Natural killer cell (primary cell): Measurements from ENCODE around the gene SFRP2. TPM values are rescaled to one million over a fixed set of nuclear protein-coding genes. Genes with fewer than 3 reads are reported as not detected.

Experiments
- ATAC-seq, 3 donors: fragments of 150-1000 bp in 2 of 3; fragments of 200-7000 bp in 1 of 3; cut with Tn5 transposase; 1 replicate in 1 of 3; 2 replicates in 2 of 3; pipeline ENCODE4 v1.10.0; 2021; ENCODE audit warnings: mild to moderate bottlenecking in 2 of 3, moderate library complexity in 2 of 3
- DNase-seq, 2 donors: peaks; one replicate each; pipeline versions ENCODE4 v3.0.0 to v3.0.0-alpha.2; 2013 to 2021; ENCODE audit warnings: mixed read lengths in 1 of 2
- H3K27ac ChIP-seq: one replicate; pipeline ENCODE4 v1.5.1; 2013; ENCODE audit warnings: mild to moderate bottlenecking, low read length
- H3K27me3 ChIP-seq: one replicate; pipeline ENCODE4 v1.6.1; 2013; ENCODE audit warnings: low read length; ENCODE audit not compliant: control insufficient read depth, insufficient read depth
- H3K36me3 ChIP-seq: one replicate; pipeline ENCODE4 v1.6.1; 2013; ENCODE audit warnings: low read length; ENCODE audit not compliant: control insufficient read depth, insufficient read depth
- H3K4me1 ChIP-seq: one replicate; pipeline ENCODE4 v1.6.1; 2013; ENCODE audit warnings: low read length; ENCODE audit not compliant: control insufficient read depth, insufficient read depth
- H3K4me3 ChIP-seq: one replicate; pipeline ENCODE4 v1.5.1; 2013; ENCODE audit warnings: low read length
- H3K9me3 ChIP-seq: one replicate; pipeline ENCODE4 v1.6.1; 2013; ENCODE audit warnings: low read length; ENCODE audit not compliant: control insufficient read depth, insufficient read depth
- H3K27ac Mint-ChIP-seq, 2 donors: one replicate each; pipeline ENCODE4 v1.8.0; 2022; ENCODE audit warnings: mild to moderate bottlenecking in 2 of 2, mixed read lengths in 2 of 2, moderate library complexity in 1 of 2
- H3K27me3 Mint-ChIP-seq, 2 donors: one replicate each; pipeline ENCODE4 v1.8.0; 2022; ENCODE audit warnings: low read depth in 2 of 2, mixed read lengths in 2 of 2
- H3K36me3 Mint-ChIP-seq: one replicate; pipeline ENCODE4 v1.8.0; 2022; ENCODE audit warnings: mixed read lengths
- H3K4me1 Mint-ChIP-seq, 2 donors: one replicate each; pipeline ENCODE4 v1.8.0; 2022; ENCODE audit warnings: mixed read lengths in 2 of 2
- H3K4me3 Mint-ChIP-seq: one replicate; pipeline ENCODE4 v1.8.0; 2022; ENCODE audit warnings: mild to moderate bottlenecking, moderate library complexity, mixed read lengths
- H3K9me3 Mint-ChIP-seq, 2 donors: one replicate each; pipeline ENCODE4 v1.8.0; 2022; ENCODE audit warnings: mixed read lengths in 2 of 2
- CTCF ChIP-seq: fragments of 200-600 bp; IDR thresholded peaks from one replicate; pipeline ENCODE4 v1.8.0; 2022; ENCODE audit warnings: antibody characterized with exemption
- WGBS: methylation state at CpG from one replicate; pipeline ENCODE4 v1.1.7; 2013; ENCODE audit warnings: missing lambda C conversion rate; ENCODE audit not compliant: insufficient coverage; 5-methylcytosine and 5-hydroxymethylcytosine counted together
- intact Hi-C: fragments of 100-400 bp; cut with micrococcal nuclease; formaldehyde crosslinking; loops from one replicate; pipeline ENCODE4 v1.14.2; 2022
- total RNA-seq, 4 donors: library from RNA; stranded (reverse); fragments of 120-200 nt in 1 of 4; gene quantifications; one replicate each; pipeline versions ENCODE4 v1.2.3 to v1.2.4, GENCODE V29; 2013 to 2022

Gene SFRP2
- total RNA-seq, 3 donors from 2014 or later (not counting 1 experiment from before 2014, with no cell fraction given) = not detected

GRCh38 chr4:153759407-153760316 lies 29.2 kb downstream of the SFRP2 start, which contains the start of gene RNF175:
Gene RNF175 (minus strand): TSS chr4:153760024. CDS start chr4:153759862, 162 bp downstream.
- no peaks in the 10 kb centered on the region for H3K4me1 Mint-ChIP-seq

GRCh38 chr4:153758688-153759406 lies 30.0 kb downstream of the SFRP2 start:
- Mint-ChIP-seq H3K27ac (no peak overlapping the region), H3K4me3 (peak overlapping the region; percentile 62), H3K9me3 (no peaks in the 10 kb centered on the region), H3K4me1 (no peaks in the 10 kb centered on the region), H3K36me3 (no peaks in the 10 kb centered on the region), H3K27me3 (peaks cover 50 to 52% of the 10 kb centered on the region in 2 donors)
- intact Hi-C loops = no loop called here
- Histone ChIP-seq H3K9me3 (no peaks in the 10 kb centered on the region), H3K27me3 (peaks cover 9% of the 10 kb centered on the region), H3K4me1 (no peaks in the 10 kb centered on the region), H3K27ac (no peak overlapping the region), H3K36me3 (no peaks in the 10 kb centered on the region), H3K4me3 (no peak overlapping the region)
- no peak for TF ChIP-seq CTCF
- no peak for DNase-seq
- no peak for ATAC-seq
- WGBS = 80% methylated on average over 9 of the region's 15 CpGs

More at GRCh38 chr4:153759407-153760316, 29.2 kb downstream of the SFRP2 start, which contains the start of gene RNF175:
- H3K4me3 Mint-ChIP-seq = peak within 1 kb of the TSS; percentile 62
- intact Hi-C loops = no loop called here
- Histone ChIP-seq H3K36me3 (no peaks in the 10 kb centered on the region), H3K4me3 (no peak within 1 kb of the TSS), H3K27me3 (peaks cover 9% of the 10 kb centered on the region), H3K9me3 (no peaks in the 10 kb centered on the region), H3K27ac (no peak within 1 kb of the TSS), H3K4me1 (no peaks in the 10 kb centered on the region)
- H3K9me3 Mint-ChIP-seq = no peaks in the 10 kb centered on the region
- H3K36me3 Mint-ChIP-seq = no peaks in the 10 kb centered on the region
- ATAC-seq (peak in 1 of 3 donors; percentile 30), DNase-seq (peak in 1 of 2 donors; percentile 18)
- H3K27me3 Mint-ChIP-seq = peaks cover 49 to 57% of the 10 kb centered on the region in 2 donors
- no peak within 1 kb of the TSS for H3K27ac Mint-ChIP-seq
- no peak for TF ChIP-seq CTCF
- WGBS = 15% methylated on average over 76 of the region's 76 CpGs

- H3K36me3 ChIP-seq = no peaks in the 10 kb centered on the region
- no peaks in the 10 kb centered on the region for H3K9me3 Mint-ChIP-seq
- DNase-seq (no peak), ATAC-seq (no peak)
- peaks cover 7% of the 10 kb centered on the region for H3K27me3 ChIP-seq
- TF ChIP-seq CTCF = no peak
- H3K27me3 Mint-ChIP-seq = peaks cover 44 to 48% of the 10 kb centered on the region in 2 donors
- H3K36me3 Mint-ChIP-seq = no peaks in the 10 kb centered on the region
- 96% methylated on average over 2 of the region's 2 CpGs for WGBS
- no peaks in the 10 kb centered on the region for H3K4me1 ChIP-seq
- H3K4me3 Mint-ChIP-seq = no peak overlapping the region
- H3K27ac ChIP-seq = no peak overlapping the region
- H3K27ac Mint-ChIP-seq = no peak overlapping the region
- no peak overlapping the region for H3K4me3 ChIP-seq
- intact Hi-C loops = no loop called here
- H3K4me1 Mint-ChIP-seq = no peaks in the 10 kb centered on the region
- H3K9me3 ChIP-seq = no peaks in the 10 kb centered on the region
Measured at GRCh38 chr4:153758136-153758535, 30.7 kb downstream of the SFRP2 start.
